GM12878 (cell line): Measurements from ENCODE around the gene NXNL1. TPM values are rescaled to one million over a fixed set of nuclear protein-coding genes. Genes with fewer than 3 reads are reported as not detected.

Experiments
- BACH1 ChIP-seq: fragments of 450-650 bp; IDR thresholded peaks from 2 replicates; pipeline ENCODE4 v1.6.1; 2017; ENCODE audit warnings: mild to moderate bottlenecking, borderline replicate concordance
- CBX3 ChIP-seq: fragments of 200-600 bp; sonication (generic); IDR thresholded peaks from 2 replicates; pipeline ENCODE4 v1.6.1; 2016; ENCODE audit warnings: low read depth, borderline replicate concordance
- EED ChIP-seq: sonication (generic); IDR thresholded peaks from 2 replicates; pipeline ENCODE4 v1.6.1; 2016; ENCODE audit warnings: antibody characterized with exemption, low read depth
- GABPA ChIP-seq: IDR thresholded peaks from 2 replicates; pipeline ENCODE4 v1.6.1; 2014; ENCODE audit warnings: antibody characterized with exemption, low read depth, mild to moderate bottlenecking, inconsistent platforms
- IKZF2 ChIP-seq, 2 experiments: fragments of 450-650 bp; IDR thresholded peaks; 2 replicates each; pipeline ENCODE4 v1.6.1; 2017; ENCODE audit warnings: mild to moderate bottlenecking in 2 of 2, moderate library complexity in 2 of 2
- JUNB ChIP-seq: IDR thresholded peaks from 2 replicates; pipeline ENCODE4 v1.6.1; 2016; ENCODE audit warnings: antibody characterized with exemption, mild to moderate bottlenecking
- MTA2 ChIP-seq: fragments of 450-650 bp; IDR thresholded peaks from 2 replicates; pipeline ENCODE4 v1.6.1; 2016; ENCODE audit warnings: low read depth, mild to moderate bottlenecking, moderate library complexity
- MYC ChIP-seq: IDR thresholded peaks from 2 replicates; pipeline ENCODE4 v1.6.1; 2011; ENCODE audit warnings: mild to moderate bottlenecking, low read length, moderate library complexity, inconsistent platforms; ENCODE audit not compliant: insufficient read depth, insufficient replicate concordance, insufficient read length, severe bottlenecking
- NR2F1 ChIP-seq: fragments of 450-650 bp; conservative IDR thresholded peaks from 2 replicates; pipeline ENCODE4 v1.6.1; 2017; ENCODE audit warnings: mild to moderate bottlenecking
- PBX3 ChIP-seq: IDR thresholded peaks from 2 replicates; pipeline ENCODE4 v1.6.1; 2011; ENCODE audit warnings: mild to moderate bottlenecking, low read depth, low read length, moderate library complexity; ENCODE audit not compliant: insufficient replicate concordance
- POLR2A ChIP-seq: IDR thresholded peaks from 2 replicates; pipeline ENCODE4 v1.6.1; 2011; ENCODE audit warnings: low read depth, mild to moderate bottlenecking, low read length
- POLR2AphosphoS5 ChIP-seq: IDR thresholded peaks from 2 replicates; pipeline ENCODE4 v1.6.1; 2011; ENCODE audit warnings: mild to moderate bottlenecking, low read length, inconsistent platforms
- RAD21 ChIP-seq: IDR thresholded peaks from 2 replicates; pipeline ENCODE4 v1.6.1; 2011; ENCODE audit warnings: mild to moderate bottlenecking, low read depth, low read length, moderate library complexity; ENCODE audit not compliant: insufficient read depth
- RCOR1 ChIP-seq: conservative IDR thresholded peaks from 2 replicates; pipeline ENCODE4 v1.6.1; 2012; ENCODE audit warnings: low read depth, low read length, improper control_type of control experiment
- ZBED1 ChIP-seq: IDR thresholded peaks from 2 replicates; pipeline ENCODE4 v1.6.1; 2016; ENCODE audit warnings: borderline replicate concordance
- ZNF687 ChIP-seq: fragments of 450-650 bp; IDR thresholded peaks from 2 replicates; pipeline ENCODE4 v1.6.1; 2017; ENCODE audit warnings: mild to moderate bottlenecking, moderate library complexity
- polyA plus RNA-seq, 11 experiments: library from polyadenylated mRNA; depleted of rRNA in 4 of 11; unstranded in 6 of 11; stranded (reverse) in 5 of 11; fragments of >200 nt; fragmentation: Nextera tagmentation in 4 of 11; fragmentation: Illumina TruSeq in 1 of 11; extraction: Ambion mirVana in 4 of 11; extraction: Trizol in 1 of 11; gene quantifications; 1 replicate in 1 of 11; 2 replicates in 10 of 11; pipeline versions ENCODE4 v1.2.1 to v1.2.3, GENCODE V29; 2011 to 2016; ENCODE audit warnings: inconsistent platforms in 2 of 11, missing spikeins in 2 of 11, low read depth in 1 of 11
- total RNA-seq, 4 experiments: library from RNA; depleted of rRNA in 3 of 4; stranded (reverse); fragments of >200 nt in 3 of 4; fragmentation: Illumina TruSeq in 1 of 4; extraction: Trizol in 1 of 4; gene quantifications; 2 replicates each; pipeline versions ENCODE4 v1.2.1 to v1.2.3, GENCODE V29; 2013 to 2021
- TF ChIP-seq, protein P1 (sequence below): fragments of 450-650 bp; IDR thresholded peaks from 2 replicates; pipeline ENCODE4 v1.6.1; 2017; ENCODE audit warnings: borderline replicate concordance
- TF ChIP-seq, protein P2 (sequence below): fragments of 450-650 bp; IDR thresholded peaks from 2 replicates; pipeline ENCODE4 v1.6.1; 2017; ENCODE audit warnings: antibody characterized with exemption, mild to moderate bottlenecking, moderate library complexity
- TF ChIP-seq, protein P3 (sequence below): fragments of 150-350 bp; IDR thresholded peaks from 2 replicates; pipeline ENCODE4 v1.6.1; 2014; ENCODE audit warnings: mild to moderate bottlenecking, low read depth, low read length

The NXNL1 gene
- total and polyA plus RNA-seq, 10 of the 15 experiments (the other 5 are each of a cell fraction or from before 2014, with no cell fraction given): not detected

DNA sequence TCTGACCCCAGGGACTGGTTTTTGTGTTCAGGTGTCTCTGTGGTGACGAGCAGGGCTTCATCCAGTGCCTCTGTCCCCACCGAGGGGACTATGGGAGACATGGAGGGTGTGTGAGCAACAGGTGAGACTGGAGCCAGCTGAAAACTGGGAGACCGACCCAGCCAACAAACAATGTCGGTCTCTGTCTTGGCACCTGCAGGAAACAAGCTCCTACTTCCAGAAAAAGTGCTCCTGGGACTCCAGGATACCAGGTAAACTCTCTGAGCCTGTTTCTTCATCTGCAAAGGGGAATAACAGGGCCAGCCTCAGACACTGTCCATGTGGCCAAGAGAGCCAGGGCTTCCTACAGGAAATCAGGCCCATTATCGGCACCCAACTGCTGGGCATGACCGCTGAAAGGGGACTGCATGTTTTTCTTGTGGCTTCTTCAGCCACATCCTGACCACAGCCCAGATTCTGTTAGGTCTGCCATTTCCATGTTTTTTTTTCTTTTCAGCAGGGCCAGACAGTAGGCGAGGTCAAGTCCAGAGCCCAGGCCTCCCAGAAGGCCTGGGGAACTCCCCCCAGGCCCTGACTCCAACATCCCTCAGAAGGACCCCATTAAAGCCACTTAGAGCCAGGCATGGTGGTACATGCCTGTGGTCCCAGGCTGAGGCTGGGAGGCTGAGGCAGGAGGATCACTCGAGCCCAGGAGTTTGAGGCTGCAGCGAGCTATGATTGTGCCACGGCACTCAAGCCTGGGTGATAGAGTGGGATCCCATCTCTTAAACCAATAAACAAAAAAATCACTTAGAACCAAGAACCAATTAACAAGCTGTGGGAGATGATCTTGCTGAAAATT lies 54.5 kb downstream of the NXNL1 start (continued):
- TF ChIP-seq ZNF687 (peak; percentile 31; the same call in 1 of the 2 replicates), RCOR1 (no peak), IKZF2 (IDR thresholded peaks at IDR 0.05) (peak; percentile 11 to 50), NR2F1 (peak; percentile 26; the same call in 1 of the 2 replicates), GABPA (no peak), RAD21 (no peak), PBX3 (no peak), EED (0 out of 2 replicates have a peak, but pooled peaks have one; percentile 28), BACH1 (no peak), JUNB (no peak), POLR2A (peak; percentile 16), ZBED1 (no peak), MYC (no peak), CBX3 (no peak), MTA2 (no peak; the same call in 1 of the 2 replicates), POLR2AphosphoS5 (peak; percentile 7; the same call in 1 of the 2 replicates)
- TF ChIP-seq, protein P1, sequence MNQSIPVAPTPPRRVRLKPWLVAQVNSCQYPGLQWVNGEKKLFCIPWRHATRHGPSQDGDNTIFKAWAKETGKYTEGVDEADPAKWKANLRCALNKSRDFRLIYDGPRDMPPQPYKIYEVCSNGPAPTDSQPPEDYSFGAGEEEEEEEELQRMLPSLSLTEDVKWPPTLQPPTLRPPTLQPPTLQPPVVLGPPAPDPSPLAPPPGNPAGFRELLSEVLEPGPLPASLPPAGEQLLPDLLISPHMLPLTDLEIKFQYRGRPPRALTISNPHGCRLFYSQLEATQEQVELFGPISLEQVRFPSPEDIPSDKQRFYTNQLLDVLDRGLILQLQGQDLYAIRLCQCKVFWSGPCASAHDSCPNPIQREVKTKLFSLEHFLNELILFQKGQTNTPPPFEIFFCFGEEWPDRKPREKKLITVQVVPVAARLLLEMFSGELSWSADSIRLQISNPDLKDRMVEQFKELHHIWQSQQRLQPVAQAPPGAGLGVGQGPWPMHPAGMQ: no peak
- TF ChIP-seq, protein P2, sequence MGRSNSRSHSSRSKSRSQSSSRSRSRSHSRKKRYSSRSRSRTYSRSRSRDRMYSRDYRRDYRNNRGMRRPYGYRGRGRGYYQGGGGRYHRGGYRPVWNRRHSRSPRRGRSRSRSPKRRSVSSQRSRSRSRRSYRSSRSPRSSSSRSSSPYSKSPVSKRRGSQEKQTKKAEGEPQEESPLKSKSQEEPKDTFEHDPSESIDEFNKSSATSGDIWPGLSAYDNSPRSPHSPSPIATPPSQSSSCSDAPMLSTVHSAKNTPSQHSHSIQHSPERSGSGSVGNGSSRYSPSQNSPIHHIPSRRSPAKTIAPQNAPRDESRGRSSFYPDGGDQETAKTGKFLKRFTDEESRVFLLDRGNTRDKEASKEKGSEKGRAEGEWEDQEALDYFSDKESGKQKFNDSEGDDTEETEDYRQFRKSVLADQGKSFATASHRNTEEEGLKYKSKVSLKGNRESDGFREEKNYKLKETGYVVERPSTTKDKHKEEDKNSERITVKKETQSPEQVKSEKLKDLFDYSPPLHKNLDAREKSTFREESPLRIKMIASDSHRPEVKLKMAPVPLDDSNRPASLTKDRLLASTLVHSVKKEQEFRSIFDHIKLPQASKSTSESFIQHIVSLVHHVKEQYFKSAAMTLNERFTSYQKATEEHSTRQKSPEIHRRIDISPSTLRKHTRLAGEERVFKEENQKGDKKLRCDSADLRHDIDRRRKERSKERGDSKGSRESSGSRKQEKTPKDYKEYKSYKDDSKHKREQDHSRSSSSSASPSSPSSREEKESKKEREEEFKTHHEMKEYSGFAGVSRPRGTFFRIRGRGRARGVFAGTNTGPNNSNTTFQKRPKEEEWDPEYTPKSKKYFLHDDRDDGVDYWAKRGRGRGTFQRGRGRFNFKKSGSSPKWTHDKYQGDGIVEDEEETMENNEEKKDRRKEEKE: no peak
- TF ChIP-seq, protein P3, sequence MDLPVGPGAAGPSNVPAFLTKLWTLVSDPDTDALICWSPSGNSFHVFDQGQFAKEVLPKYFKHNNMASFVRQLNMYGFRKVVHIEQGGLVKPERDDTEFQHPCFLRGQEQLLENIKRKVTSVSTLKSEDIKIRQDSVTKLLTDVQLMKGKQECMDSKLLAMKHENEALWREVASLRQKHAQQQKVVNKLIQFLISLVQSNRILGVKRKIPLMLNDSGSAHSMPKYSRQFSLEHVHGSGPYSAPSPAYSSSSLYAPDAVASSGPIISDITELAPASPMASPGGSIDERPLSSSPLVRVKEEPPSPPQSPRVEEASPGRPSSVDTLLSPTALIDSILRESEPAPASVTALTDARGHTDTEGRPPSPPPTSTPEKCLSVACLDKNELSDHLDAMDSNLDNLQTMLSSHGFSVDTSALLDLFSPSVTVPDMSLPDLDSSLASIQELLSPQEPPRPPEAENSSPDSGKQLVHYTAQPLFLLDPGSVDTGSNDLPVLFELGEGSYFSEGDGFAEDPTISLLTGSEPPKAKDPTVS: no peak
